Stimulated activated CD4-positive, alpha-beta T cell treated with anti-CD3 and anti-CD28 coated beads, Interleukin-2, amount 100 ng/mL, for 24 hours (primary cell): ENCODE measurements around the gene NPC1L1.
A peak's percentile ranks its signal among the peaks of the same experiment; 100 is the strongest.

Experiments used
- DNase-seq, 2 donors: peaks; one replicate each; pipeline ENCODE4 v3.0.0-alpha.2; 2020

The NPC1L1 gene

GRCh38 chr7:44541028-44541869 lies at the start of gene NPC1L1:
TSS of gene NPC1L1 (minus strand) at chr7:44541330. CDS start at chr7:44541259, 71 bp downstream.
- DNase-seq: no peak

DNA sequence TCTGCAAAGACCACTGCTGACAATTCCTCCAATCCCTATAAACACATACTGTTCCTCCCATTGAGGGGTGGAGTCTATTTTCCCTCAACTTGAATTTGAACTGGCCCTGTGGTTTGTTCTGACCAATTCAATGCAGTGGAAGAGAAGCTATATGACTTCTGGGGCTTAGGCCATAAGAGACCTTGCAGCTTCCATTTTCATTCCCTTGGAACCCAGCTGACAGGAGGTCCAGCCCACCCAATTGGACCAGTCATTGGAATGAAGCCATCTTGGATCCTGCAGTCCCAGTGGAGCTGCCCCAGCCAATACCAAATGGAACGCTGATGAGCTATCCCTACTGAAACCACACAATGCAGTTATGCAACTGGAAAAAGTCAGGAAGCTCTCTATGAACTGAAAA lies 49.8 kb upstream of the NPC1L1 start:
- DNase-seq: no peak

DNA sequence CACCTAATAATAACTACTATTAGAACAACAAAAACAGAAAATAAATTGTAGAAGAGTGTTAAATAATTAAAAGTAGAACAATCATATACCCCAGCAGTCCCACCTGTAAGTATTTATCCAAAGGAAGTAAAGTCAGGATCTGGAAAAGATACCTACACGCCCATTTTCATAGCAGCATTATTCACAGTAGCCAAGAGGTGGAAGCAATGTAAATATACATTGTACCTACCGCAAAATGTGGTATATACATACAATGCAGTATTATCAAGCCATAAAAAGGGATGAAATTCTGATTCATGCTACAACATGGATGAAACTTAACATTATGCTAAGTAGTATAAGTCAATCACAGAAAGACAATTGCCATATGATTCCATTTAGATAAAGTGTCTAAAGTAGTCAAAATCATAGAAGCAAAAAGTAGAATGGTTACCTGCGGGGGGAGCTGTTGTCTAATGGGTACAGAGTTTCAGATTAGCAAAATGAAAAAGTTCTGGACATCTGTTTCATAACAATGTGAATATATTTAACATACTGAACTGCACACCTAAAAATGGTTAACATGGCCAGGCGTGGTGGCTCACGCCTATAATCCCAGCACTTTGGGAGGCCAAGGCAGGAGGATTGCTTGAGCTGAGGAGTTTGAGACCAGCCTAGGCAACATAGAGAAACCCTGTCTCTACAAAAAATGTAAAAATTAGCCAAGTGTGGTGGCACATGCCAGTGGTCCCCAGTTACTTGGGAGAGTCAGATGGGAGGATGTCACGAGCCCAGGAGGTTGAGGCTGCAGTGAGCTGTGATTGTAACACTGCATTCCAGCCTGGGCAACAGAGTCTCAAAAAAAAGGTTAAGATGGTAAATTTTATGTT lies 46.9 kb upstream of the NPC1L1 start:
- DNase-seq: peak; percentile 47 to 72

- no peak for DNase-seq
Measured at GRCh38 chr7:44583146-44583865, 42.2 kb upstream of the NPC1L1 start.

DNA sequence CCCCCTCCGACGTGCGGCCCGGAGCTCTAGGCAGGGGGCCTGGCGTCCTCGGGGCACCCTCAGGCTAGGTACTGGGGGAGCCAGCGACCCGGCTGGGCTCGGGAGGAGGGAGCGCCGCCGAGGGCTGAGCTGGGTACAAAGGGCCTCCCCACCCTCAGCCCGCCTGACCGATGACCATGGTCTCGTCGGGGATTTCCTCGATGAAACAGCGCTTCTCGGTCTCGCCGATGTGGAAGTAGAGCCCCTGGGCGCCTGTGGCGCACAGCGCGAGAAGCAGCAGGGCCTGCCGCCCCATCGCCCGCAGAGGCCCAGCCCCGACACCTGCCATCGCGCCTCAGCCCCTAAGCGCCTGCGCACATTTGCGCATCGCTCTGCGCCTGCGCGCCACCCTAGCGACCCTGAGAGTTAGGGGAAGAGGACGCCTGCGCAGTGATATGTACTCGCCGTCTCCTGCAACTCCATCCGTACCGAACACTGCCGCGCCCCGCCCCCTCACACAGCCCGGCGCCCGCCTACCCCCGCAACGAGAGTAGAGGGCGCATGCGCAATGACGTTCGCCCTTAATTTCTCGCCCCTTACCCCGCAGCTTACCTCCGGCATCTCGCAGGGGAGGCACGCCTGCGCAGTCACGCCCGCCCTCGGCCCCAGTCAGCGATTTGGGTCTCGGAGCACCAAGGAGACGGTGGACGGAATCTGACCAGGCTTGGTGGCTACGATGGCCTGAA lies 40.9 kb upstream of the NPC1L1 start, which contains the start of gene TMED4:
Gene TMED4 (minus strand): TSS at position 353 of the 725 bp plus-strand sequence. CDS start 25 bp downstream, at position 328.
- DNase-seq: peak; percentile 100

- peak; percentile 49 to 50 for DNase-seq
Measured at GRCh38 chr7:44580945-44581878, 40.1 kb upstream of the NPC1L1 start.

DNA sequence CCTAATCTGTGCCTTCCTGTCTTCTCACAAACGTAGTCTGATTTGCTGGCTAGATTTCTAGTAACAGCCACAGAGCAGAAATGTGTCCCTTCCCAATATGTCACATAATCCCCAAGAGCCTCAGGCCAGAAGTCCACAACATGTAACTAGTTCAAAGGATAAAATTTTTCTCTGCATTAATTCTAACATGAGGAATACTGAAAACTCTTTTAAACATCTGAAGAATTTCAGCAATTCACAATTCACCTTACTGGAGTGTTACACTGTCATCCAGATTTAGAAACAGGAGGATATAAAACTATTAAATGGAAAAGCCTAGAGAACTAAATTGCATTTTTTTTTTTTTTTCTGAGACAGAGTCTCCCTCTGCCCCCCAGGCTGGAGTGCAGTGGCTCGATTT lies 35.1 kb upstream of the NPC1L1 start:
- no peak for DNase-seq

DNA sequence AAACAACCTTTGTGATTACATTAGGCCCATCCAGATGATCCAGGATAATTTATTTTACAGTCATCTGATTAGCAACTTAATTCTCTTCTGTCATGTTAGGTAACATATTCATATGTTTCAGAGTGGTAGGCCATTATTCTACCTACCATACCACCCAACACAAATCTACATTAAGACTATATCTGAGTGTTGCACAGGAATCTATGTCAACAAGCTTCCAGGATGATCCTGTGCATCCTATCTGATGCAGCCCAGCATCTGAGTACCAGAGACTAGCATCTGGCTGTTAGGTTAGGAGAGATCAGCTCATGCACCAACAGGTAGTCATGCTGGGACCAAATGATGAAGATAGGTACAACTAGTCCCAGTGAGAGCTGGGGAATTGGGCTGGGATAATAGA lies 33.9 kb upstream of the NPC1L1 start:
- DNase-seq: no peak

GRCh38 chr7:44574287-44574872 lies 33.2 kb upstream of the NPC1L1 start:
- DNase-seq: no peak

GRCh38 chr7:44573464-44574286 lies 32.5 kb upstream of the NPC1L1 start, which contains the start of gene DDX56:
TSS of gene DDX56 (minus strand) at chr7:44573908. CDS start at chr7:44573895, 13 bp downstream.
- DNase-seq: peak; percentile 93 to 95

DNA sequence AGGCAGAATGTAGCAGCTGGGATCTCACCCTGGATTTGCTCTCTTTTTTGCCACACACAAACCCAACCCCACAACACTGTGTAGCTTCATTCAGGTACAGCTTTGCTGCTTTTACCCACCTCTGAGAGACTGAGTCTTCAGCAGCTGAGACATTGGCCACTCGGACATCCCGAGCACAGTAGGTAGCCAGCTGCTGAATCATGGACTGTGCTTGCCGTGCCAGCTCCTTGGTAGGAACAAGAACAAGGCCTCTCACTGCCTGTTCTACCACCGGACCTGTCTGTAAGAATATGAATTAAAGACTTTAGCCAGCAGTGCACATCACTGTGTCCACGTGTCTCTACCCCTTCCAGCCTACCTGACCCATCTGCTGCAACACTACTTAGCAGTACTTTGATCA lies 31.6 kb upstream of the NPC1L1 start:
- no peak for DNase-seq

DNA sequence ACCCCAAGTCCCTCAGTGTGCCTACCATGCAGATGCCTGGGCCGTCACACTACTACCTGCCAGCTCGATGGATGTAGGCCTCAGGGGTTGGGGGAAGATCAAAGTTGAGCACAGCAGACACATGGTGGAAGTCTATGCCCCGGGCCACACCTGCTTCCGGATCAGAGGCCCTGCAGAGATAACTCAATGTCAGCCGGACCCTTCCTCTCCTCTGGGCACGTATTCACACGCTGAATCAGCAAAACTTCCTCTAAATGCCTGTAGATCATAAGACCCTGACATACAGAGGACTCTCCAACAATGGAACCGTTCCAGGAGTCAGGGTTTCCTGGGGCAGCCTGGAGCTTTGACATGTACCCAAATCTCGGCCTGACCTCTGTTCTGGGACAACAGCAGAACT lies 28.8 kb upstream of the NPC1L1 start:
- DNase-seq: no peak

DNA sequence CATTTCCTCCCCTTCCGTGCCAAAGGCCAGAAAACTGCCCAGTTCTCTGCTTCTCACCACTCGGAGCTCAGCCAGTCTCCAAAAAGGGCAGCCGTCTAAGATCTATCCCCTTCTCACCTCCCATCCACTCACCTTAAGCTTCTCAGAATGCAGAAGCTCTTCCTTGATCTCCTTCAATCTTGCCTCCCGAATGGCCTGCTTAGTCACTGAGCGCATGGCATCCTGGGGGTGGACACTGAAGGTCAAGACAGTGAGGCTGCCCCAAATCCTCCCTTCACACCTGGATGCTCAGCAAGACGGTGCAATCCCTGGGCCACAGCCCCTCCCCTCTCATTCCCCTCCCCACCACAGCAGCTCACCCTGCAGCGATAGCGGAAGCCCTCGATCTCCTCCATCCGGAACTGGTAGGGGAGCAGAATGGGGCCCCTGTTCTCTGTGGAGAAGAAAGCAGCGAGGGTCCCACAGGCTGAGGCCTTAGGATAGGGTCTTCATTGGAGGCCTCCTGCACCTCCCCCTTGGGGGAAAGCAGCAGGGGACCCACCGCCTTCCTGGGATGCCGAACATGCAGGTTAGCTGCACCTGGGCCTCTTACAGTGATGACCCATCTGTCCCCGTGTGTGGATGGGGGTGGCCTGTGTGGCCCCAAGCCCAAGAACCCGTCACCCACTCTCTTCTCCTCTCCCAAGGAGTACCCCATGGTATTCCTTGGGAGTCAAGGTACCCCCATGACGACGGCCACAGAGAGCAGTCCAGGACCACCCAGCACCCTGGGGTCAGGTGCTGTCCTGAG lies 27.8 kb upstream of the NPC1L1 start:
- DNase-seq: no peak

GRCh38 chr7:44567884-44568283 lies 26.8 kb upstream of the NPC1L1 start:
- no peak for DNase-seq

GRCh38 chr7:44566680-44567079 lies 25.6 kb upstream of the NPC1L1 start:
- no peak for DNase-seq

DNA sequence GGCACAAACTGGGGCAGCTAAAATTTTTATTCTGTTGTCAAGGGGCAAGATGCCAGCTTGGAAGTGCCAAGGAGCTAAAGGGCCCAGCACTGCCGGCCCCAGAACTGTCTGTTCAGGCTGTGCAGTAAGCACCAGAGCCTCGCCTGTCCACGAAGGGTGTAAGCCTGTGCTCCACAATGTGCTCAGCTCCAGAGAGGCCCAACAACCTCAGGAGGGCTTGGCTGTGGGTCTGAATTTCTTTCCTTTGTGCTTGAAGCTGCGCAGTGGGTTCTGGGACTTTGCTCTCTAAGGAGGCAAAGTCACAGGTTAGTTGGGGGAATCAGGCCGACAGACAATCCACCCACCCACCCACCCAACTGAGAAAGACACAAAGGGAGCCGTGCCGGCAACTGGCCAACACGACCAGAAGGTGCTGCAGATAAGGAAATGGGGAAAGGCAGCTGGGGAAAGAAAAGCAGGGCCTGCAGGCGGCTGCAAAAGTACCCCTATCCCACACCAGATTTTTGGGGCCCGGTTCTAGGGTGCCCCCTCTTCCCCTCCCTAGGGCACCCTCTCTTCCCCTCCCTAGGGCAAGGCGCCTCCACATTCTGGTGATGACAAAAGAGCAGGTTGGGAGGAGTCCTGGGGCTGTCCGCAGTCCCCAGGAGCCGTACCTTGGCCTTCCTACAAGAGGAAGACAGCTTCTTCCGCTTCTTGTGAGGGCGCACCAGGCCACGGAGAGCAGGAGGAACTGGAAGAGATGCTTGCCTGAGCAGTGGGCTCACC lies 24.8 kb upstream of the NPC1L1 start:
- no peak for DNase-seq

GRCh38 chr7:44565097-44565794 lies 24.1 kb upstream of the NPC1L1 start:
- peak; percentile 72 for DNase-seq
